Measurements from ENCODE around the gene C1QTNF3.
"Not testable (repeated sequence)": the region's sequence is repeated elsewhere in the genome, so short reads cannot be mapped to it uniquely, and the experiment has no call there.

The C1QTNF3 gene

GRCh38 chr5:34053133-34053532, 10.1 kb upstream of the C1QTNF3 start:
- in situ Hi-C loops (cut with MboI; ENCODE audit: low sequenced_read_pairs): no loop called here

- in situ Hi-C loops (cut with MboI; ENCODE audit: low sequenced_read_pairs): no loop called here
Observed at GRCh38 chr5:34051374-34051980, 8.5 kb upstream of the C1QTNF3 start.

GRCh38 chr5:34047774-34048572, 5.0 kb upstream of the C1QTNF3 start:
- in situ Hi-C loops (cut with MboI; ENCODE audit: low sequenced_read_pairs): no loop called here

GRCh38 chr5:34047143-34047542, 4.1 kb upstream of the C1QTNF3 start:
- in situ Hi-C loops (cut with MboI; ENCODE audit: low sequenced_read_pairs): no loop called here

- in situ Hi-C loops (cut with MboI; ENCODE audit: low sequenced_read_pairs): no loop called here
Observed at GRCh38 chr5:34045996-34046395, 3.0 kb upstream of the C1QTNF3 start.

GRCh38 chr5:34045023-34045422, 2.0 kb upstream of the C1QTNF3 start:
- in situ Hi-C loops (cut with MboI; ENCODE audit: low sequenced_read_pairs): no loop called here

- in situ Hi-C loops (cut with MboI; ENCODE audit: low sequenced_read_pairs): no loop called here
Observed at GRCh38 chr5:34042321-34042720, 692 bp downstream of the C1QTNF3 start.

GRCh38 chr5:34041247-34041972, 1.6 kb downstream of the C1QTNF3 start:
- in situ Hi-C loops (cut with MboI; ENCODE audit: low sequenced_read_pairs): no loop called here

- in situ Hi-C loops (cut with MboI; ENCODE audit: low sequenced_read_pairs): no loop called here
Observed at GRCh38 chr5:34040472-34040871, 2.5 kb downstream of the C1QTNF3 start.

- in situ Hi-C loops (cut with MboI; ENCODE audit: low sequenced_read_pairs): no loop called here
Observed at GRCh38 chr5:34039398-34040157, 3.4 kb downstream of the C1QTNF3 start.

- in situ Hi-C loops (cut with MboI; ENCODE audit: low sequenced_read_pairs): no loop called here
Observed at GRCh38 chr5:34038838-34039237, 4.2 kb downstream of the C1QTNF3 start.

GRCh38 chr5:34038390-34038789, 4.6 kb downstream of the C1QTNF3 start:
- in situ Hi-C loops (cut with MboI; ENCODE audit: low sequenced_read_pairs): no loop called here

- in situ Hi-C loops (cut with MboI; ENCODE audit: low sequenced_read_pairs): no loop called here
Observed at GRCh38 chr5:34037726-34038125, 5.3 kb downstream of the C1QTNF3 start.

GRCh38 chr5:34035756-34036155, 7.3 kb downstream of the C1QTNF3 start:
- in situ Hi-C loops (cut with MboI; ENCODE audit: low sequenced_read_pairs): no loop called here

GRCh38 chr5:34034534-34035327, 8.3 kb downstream of the C1QTNF3 start:
- in situ Hi-C loops (cut with MboI; ENCODE audit: low sequenced_read_pairs): no loop called here

- in situ Hi-C loops (cut with MboI; ENCODE audit: low sequenced_read_pairs): no loop called here
Observed at GRCh38 chr5:34031966-34032365, 11.0 kb downstream of the C1QTNF3 start.

GRCh38 chr5:34031117-34031516, 11.9 kb downstream of the C1QTNF3 start:
- in situ Hi-C loops (cut with MboI; ENCODE audit: low sequenced_read_pairs): no loop called here

GRCh38 chr5:34030585-34030984, 12.4 kb downstream of the C1QTNF3 start:
- in situ Hi-C loops (cut with MboI; ENCODE audit: low sequenced_read_pairs): not testable (repeated sequence)

GRCh38 chr5:34030048-34030447, 13.0 kb downstream of the C1QTNF3 start:
- in situ Hi-C loops (cut with MboI; ENCODE audit: low sequenced_read_pairs): no loop called here

GRCh38 chr5:34028349-34028748, 14.7 kb downstream of the C1QTNF3 start:
- in situ Hi-C loops (cut with MboI; ENCODE audit: low sequenced_read_pairs): no loop called here
